NCI-H774 (cell line): ENCODE measurements around the gene RYR1.
"Not testable (repeated sequence)": the region's sequence is repeated elsewhere in the genome, so short reads cannot be mapped to it uniquely, and the experiment has no call there.

Source experiments
- DNase-seq: peaks from one replicate; lab custom pipeline; 2025; lab: John Stamatoyannopoulos, UW

The RYR1 gene

DNA sequence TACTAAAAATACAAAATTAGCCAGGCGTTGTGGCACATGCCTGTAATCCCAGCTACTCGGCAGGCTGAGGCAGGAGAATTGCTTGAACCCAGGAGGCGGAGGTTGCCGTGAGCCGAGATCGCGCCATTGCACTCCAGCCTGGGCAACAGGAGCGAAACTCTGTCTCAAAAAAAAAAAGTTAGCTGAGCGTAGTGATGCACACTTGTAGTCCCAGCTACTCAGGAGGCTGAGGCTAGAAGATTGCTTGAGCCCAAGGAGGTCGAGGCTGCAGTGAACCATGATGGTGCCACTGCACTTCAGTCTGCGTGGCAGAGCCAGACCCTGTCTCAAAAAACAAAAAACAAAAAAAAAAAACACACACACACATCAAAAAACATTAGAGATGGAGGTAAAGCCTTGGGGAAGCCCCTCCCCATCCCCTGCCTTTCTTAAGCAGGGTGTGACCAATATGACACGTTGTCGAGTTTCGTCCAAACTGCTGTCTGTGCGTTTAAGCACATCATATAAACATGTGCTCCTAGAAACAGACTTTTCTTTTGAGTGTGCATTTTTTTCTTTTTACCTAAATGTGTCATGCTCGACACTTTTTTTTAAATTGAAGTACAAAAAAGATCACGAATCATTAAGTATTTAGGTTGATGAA lies 6.3 kb upstream of the RYR1 start:
- DNase-seq: not testable (repeated sequence)

- no peak for DNase-seq
Observed at GRCh38 chr19:38429055-38429810, 4.3 kb upstream of the RYR1 start.

DNA sequence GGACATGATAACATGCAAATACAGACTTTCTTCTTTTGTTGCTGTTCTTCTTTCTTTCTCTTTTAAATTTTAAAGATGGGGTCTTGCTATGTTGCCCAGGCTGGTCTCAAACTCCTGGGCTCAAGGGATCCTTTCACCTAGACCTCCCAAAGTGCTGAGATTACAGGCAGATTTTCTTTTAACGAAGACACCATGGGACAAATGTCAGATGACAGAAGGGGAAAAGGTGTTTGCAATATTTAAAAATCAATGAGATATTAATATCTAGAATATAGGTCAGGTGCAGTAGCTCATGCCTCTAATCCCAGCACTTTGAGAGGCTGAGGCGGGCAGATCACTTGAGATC lies 3.7 kb upstream of the RYR1 start:
- no peak for DNase-seq

DNA sequence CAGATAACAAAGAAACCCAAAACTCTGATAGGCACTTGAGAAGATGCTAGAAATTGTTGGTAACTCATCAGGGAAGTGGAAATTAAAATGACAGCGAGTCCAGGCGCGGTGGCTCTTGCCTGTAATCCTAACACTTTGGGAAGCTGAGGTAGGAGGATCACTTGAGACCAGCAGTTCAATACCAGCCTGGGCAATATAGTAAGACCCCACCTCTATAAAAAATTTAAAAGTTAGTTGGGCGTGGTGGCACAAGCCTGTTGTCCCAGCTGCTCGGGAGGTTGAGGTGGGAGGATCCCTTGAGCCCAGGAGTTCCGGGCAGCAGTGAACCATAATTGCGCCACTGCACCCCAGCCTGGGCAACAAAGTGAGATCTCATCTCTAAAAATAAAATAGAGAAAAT lies 2.6 kb upstream of the RYR1 start:
- DNase-seq: no peak

DNA sequence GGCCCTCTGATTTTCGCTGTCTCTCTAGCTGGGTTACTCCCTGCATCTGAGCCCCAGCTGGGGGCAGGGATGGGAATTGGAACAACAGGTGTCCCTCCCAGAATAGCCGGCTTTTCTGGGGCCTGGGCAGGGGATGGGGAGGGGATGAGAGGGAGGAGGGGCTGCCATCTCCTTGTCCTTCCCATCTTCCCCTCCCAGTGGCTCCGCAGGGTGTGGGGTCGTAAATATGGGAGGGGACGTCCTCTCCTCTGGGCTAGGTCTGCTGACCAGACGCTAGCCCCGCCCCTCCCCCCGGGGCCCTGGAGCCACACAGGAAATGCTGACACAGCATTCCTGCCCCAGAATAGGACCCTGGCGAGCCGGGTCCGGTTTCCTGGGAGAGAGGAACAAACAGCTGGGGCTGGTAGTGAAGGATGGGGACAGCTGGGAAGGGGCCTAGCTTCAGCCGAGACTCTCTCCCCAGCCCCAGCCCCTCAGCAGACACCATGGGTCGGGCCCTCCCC lies 1.1 kb downstream of the RYR1 start:
- DNase-seq: no peak

DNA sequence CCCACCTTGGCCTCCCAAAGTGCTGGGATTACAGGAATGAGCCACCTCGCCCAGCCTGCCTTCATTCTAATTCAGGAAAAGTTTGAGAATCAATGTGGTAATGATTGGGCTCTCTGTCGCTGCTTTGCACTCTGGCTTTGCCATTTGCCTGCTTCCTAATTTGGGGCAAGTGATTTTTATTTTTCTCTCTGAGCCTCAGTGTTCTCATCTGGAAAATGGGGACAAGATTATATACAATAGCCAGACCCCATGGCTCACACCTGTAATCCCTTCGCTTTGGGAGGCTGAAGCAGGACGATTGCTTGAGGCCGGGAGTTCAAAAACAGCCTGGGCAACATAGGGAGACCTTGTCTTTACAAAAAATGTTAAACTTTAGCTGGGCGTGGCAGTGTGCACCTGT lies 3.8 kb downstream of the RYR1 start:
- DNase-seq: no peak

DNA sequence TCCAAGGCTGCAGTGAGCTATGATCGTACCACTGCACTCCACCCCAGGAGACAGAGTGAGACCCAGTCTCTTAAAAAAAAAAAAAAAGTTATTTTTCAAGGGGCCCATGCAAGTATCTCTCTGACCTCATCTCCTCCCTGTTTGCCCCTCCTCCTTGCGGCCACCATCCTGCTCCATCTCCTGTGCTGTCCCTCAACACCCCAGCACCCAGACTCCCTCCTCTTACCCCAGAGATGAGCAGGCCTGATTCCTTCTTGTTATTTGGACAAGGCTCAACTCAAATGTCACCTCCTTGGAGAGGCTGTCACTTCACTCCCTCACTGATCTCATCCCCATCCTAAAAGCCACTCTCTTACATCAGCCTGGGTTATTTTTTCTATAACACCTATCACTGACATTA lies 4.4 kb downstream of the RYR1 start:
- DNase-seq: no peak

GRCh38 chr19:38440592-38440991 lies 7.1 kb downstream of the RYR1 start:
- no peak for DNase-seq

DNA sequence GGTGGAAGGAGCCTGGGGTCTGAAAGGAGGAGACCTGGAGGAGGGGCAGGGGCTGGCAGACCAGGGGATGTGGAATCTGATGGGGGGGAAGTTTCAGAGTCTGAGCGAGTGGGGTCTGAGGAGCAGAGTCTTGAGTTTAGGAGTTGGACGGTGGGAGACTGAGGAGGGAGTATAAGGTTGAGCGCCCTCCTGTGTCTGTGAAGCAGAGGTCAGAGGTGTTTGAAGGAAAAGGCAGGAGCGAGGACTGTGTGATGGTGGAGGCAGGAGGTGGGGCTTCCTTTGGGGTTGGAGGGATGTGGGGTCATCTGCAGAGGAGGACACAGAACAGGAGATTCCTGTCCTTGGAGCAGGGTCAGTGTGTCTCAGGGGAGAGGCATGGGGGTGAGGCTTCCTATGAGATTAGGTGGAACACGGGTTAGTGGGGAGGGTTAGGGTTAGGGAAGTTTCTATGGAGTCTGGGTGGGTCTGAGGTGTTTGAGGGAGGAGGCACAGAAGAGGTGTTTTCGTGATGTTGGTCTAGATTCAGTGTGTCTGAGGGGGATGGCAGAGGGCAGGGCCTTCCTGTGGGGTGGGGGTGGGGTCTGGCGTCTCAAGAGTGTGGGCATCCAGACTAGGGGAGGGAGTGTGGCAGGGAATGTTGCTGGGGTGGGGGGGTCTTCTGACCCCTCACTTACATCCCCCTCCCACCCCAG lies 8.3 kb downstream of the RYR1 start:
- DNase-seq: no peak

- DNase-seq: no peak
Observed at GRCh38 chr19:38442736-38443135, 9.2 kb downstream of the RYR1 start.

- DNase-seq: no peak
Observed at GRCh38 chr19:38443458-38443999, 10.0 kb downstream of the RYR1 start.

DNA sequence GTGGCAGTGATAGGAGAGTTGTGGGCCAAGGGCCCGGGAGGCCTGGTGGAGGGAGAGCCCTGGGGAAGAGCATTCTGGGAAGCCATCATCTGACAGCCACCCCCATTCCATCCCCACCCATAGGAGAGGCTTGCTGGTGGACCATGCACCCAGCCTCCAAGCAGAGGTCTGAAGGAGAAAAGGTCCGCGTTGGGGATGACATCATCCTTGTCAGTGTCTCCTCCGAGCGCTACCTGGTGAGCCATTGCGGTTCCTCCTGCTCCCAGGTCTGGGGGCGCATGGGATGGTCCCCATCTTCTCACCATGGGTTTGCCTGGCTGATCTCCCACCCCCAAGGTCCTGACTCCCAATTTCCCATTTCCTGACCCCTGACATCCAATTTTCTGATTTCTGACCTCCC lies 10.5 kb downstream of the RYR1 start:
- no peak for DNase-seq

- DNase-seq: no peak
Observed at GRCh38 chr19:38445362-38445761, 11.9 kb downstream of the RYR1 start.

GRCh38 chr19:38448225-38448624 lies 14.7 kb downstream of the RYR1 start:
- DNase-seq: no peak

GRCh38 chr19:38449518-38449917 lies 16.0 kb downstream of the RYR1 start:
- DNase-seq: no peak

DNA sequence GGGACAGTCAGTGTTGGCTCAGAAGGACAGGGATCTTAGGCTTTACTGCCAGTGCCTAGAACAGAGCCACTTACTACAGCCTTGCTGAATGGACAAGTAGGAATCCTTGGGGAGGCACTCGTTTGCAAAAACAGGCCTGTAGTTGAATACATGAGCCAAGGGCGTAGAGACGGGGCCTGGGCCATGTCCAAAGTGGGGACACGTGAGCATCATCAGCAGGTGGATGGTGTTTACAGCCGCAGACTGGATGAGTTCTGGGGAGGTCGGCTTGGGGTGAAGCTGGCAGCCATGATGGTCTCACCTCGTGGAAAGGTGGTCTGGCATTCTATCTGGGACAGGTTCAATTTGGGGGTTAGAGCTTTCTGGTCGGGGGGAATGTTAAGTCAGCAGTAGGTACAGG lies 17.5 kb downstream of the RYR1 start:
- DNase-seq: no peak

DNA sequence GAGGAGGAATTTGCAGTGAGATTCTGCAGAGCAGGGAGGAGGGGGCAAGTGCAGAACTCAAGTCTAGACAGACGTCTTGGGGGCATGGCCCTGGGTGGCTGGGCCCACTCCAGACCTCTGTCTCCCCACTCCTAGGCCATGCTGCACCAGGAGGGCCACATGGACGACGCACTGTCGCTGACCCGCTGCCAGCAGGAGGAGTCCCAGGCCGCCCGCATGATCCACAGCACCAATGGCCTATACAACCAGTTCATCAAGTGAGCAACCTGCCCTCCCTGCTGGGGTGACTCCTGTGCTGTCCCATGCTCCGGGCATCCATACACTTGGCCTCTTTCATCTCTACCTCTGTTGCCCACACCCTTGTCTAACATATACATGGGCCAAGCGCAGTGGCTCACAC lies 18.1 kb downstream of the RYR1 start:
- DNase-seq: no peak

DNA sequence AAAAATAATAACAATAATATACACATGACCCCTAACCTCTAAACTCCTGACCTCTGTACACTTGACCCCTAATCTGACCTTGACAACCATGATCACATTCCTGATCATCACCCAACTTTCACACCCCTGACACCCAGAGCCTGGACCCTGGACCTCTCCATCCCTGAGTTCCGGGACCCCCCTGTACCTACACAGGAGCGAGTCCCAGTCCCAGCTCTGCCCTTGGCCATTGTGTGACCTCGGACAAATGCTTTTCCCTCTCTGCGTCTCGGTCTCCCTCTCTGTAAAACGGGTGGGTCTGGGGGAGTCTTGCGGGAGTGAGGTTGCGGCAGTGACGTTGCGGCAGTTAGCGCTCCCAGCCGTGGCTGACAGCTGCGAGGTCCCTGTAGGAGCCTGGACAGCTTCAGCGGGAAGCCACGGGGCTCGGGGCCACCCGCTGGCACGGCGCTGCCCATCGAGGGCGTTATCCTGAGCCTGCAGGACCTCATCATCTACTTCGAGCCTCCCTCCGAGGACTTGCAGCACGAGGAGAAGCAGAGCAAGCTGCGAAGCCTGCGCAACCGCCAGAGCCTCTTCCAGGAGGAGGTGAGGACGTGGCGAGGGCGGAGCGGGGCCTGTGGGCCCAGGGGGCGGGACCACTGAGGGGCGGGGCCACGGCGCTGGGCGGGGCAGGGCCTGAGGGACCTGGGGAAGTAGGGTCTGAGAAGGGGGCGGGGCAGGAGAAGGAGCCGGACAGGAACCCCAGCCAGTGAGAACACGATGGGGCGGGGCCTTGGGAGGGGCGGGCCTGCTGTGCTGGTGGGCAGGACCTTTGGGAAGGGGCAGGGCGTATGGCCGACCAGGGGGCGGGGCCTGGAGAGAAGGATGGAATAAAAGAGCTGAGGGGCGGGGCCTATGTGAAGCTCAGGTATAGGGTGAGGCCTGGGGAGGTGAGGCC lies 19.2 kb downstream of the RYR1 start:
- no peak for DNase-seq

GRCh38 chr19:38453596-38453995 lies 20.1 kb downstream of the RYR1 start:
- no peak for DNase-seq

GRCh38 chr19:38455031-38455430 lies 21.5 kb downstream of the RYR1 start:
- DNase-seq: no peak

GRCh38 chr19:38457202-38457601 lies 23.7 kb downstream of the RYR1 start:
- DNase-seq: no peak
